ENCODE measurements around the gene GPANK1.

DNA sequence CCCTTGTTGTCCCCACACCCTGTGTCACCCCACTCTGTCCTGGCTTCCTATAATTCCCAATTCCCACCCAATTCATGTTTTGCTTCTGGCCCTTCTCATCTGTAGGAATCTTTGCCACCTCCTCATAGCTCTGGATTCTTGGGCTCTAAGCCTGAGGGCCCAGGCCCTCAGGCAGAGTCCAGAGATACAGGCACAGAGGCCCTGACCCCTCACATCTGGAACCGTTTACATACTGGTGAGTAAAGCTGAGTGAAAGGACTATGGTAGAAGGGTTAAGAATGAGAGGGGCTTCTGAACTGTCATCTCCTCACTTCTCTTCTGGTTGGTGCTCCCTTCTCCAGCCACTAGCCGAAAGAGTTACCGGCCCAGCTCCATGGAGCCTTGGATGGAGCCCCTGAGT, 30.7 kb downstream of the GPANK1 start:
- TF ChIP-seq POLR2A (IDR thresholded peaks at IDR 0.05) = no peak
- TF ChIP-seq, protein P1, sequence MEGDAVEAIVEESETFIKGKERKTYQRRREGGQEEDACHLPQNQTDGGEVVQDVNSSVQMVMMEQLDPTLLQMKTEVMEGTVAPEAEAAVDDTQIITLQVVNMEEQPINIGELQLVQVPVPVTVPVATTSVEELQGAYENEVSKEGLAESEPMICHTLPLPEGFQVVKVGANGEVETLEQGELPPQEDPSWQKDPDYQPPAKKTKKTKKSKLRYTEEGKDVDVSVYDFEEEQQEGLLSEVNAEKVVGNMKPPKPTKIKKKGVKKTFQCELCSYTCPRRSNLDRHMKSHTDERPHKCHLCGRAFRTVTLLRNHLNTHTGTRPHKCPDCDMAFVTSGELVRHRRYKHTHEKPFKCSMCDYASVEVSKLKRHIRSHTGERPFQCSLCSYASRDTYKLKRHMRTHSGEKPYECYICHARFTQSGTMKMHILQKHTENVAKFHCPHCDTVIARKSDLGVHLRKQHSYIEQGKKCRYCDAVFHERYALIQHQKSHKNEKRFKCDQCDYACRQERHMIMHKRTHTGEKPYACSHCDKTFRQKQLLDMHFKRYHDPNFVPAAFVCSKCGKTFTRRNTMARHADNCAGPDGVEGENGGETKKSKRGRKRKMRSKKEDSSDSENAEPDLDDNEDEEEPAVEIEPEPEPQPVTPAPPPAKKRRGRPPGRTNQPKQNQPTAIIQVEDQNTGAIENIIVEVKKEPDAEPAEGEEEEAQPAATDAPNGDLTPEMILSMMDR (IDR thresholded peaks at IDR 0.05 in 4 of 5, conservative IDR thresholded peaks at IDR 0.05 in 1 of 5) = no peak
